Right ventricle myocardium inferior (tissue), 1 donor: ENCODE measurements around the gene JAKMIP3. TPM values are rescaled to one million over a fixed set of nuclear protein-coding genes. Genes with fewer than 3 reads are reported as not detected.
A peak's percentile ranks its signal among the peaks of the same experiment; 100 is the strongest.

Source experiments
- ATAC-seq: fragments of 200-7000 bp; cut with Tn5 transposase; one replicate; pipeline ENCODE4 v1.9.1; 2020; ENCODE audit warnings: mild to moderate bottlenecking, moderate library complexity
- DNase-seq: peaks from one replicate; pipeline ENCODE4 v3.0.0; 2021; ENCODE audit errors: missing footprints
- intact Hi-C: fragments of 100-400 bp; cut with DNase I; formaldehyde crosslinking; loops from one replicate; pipeline ENCODE4 v1.11.0; 2022
- total RNA-seq: library from RNA; stranded (reverse); fragmentation: NEBNext Ultra II Directional; extraction: Animal tissue kit (Norgen Biotek cat#: 25700); gene quantifications from one replicate; pipeline ENCODE4 v1.2.1, GENCODE V29; 2021
- donor health status: DM: no; HTN: yes; CAD: no; lungs with severe emphysema.

The JAKMIP3 gene
- total RNA-seq, 1 donor from 2014 or later: 1.6 TPM

- intact Hi-C loops: no loop called here
- no peak for ATAC-seq
Observed at GRCh38 chr10:132061465-132061864, 4.3 kb upstream of the JAKMIP3 start.

GRCh38 chr10:132062116-132062515 lies 3.6 kb upstream of the JAKMIP3 start:
- ATAC-seq: no peak
- intact Hi-C loops: no loop called here
- DNase-seq: no peak

More at GRCh38 chr10:132061465-132061864, 4.3 kb upstream of the JAKMIP3 start:
- DNase-seq: no peak

GRCh38 chr10:132062641-132063390 lies 2.9 kb upstream of the JAKMIP3 start:
- ATAC-seq (no peak), DNase-seq (peak; percentile 48)
- intact Hi-C loops: no loop called here

- DNase-seq (no peak), ATAC-seq (no peak)
- intact Hi-C loops: no loop called here
Observed at GRCh38 chr10:132063432-132063831, 2.3 kb upstream of the JAKMIP3 start.

GRCh38 chr10:132064082-132064755 lies 1.5 kb upstream of the JAKMIP3 start:
- peak; percentile 26 for ATAC-seq
- no peak for DNase-seq
- intact Hi-C loops: no loop called here

- ATAC-seq (peak; percentile 40), DNase-seq (no peak)
- intact Hi-C loops: no loop called here
Observed at GRCh38 chr10:132064771-132065437, 842 bp upstream of the JAKMIP3 start.

GRCh38 chr10:132066186-132066585 lies 440 bp downstream of the JAKMIP3 start:
- intact Hi-C loops: no loop called here
- DNase-seq (peak; percentile 62), ATAC-seq (no peak)

GRCh38 chr10:132066812-132067211 lies 1.1 kb downstream of the JAKMIP3 start:
- intact Hi-C loops: no loop called here
- no peak for ATAC-seq
- no peak for DNase-seq

- intact Hi-C loops: no loop called here
- DNase-seq (no peak), ATAC-seq (no peak)
Observed at GRCh38 chr10:132068431-132069121, 2.8 kb downstream of the JAKMIP3 start.

GRCh38 chr10:132069122-132069848 lies 3.5 kb downstream of the JAKMIP3 start:
- DNase-seq: no peak
- ATAC-seq: no peak

GRCh38 chr10:132069849-132070182 lies 4.1 kb downstream of the JAKMIP3 start:
- no peak for DNase-seq
- intact Hi-C loops: no loop called here

More at GRCh38 chr10:132069122-132069848, 3.5 kb downstream of the JAKMIP3 start:
- intact Hi-C loops: no loop called here

GRCh38 chr10:132070724-132071123 lies 5.0 kb downstream of the JAKMIP3 start:
- ATAC-seq (no peak), DNase-seq (no peak)
- intact Hi-C loops: no loop called here

More at GRCh38 chr10:132069849-132070182, 4.1 kb downstream of the JAKMIP3 start:
- ATAC-seq: no peak

GRCh38 chr10:132071667-132072066 lies 5.9 kb downstream of the JAKMIP3 start:
- intact Hi-C loops: no loop called here
- ATAC-seq (no peak), DNase-seq (no peak)

- no peak for DNase-seq
- intact Hi-C loops: no loop called here
Observed at GRCh38 chr10:132075909-132076577, 10.3 kb downstream of the JAKMIP3 start.

GRCh38 chr10:132076578-132077081 lies 10.9 kb downstream of the JAKMIP3 start:
- ATAC-seq (peak; percentile 23), DNase-seq (peak; percentile 53)
- intact Hi-C loops: no loop called here

More at GRCh38 chr10:132075909-132076577, 10.3 kb downstream of the JAKMIP3 start:
- no peak for ATAC-seq

GRCh38 chr10:132077091-132077490 lies 11.3 kb downstream of the JAKMIP3 start:
- intact Hi-C loops: no loop called here
- DNase-seq: no peak
- ATAC-seq: no peak

GRCh38 chr10:132078746-132079345 lies 13.1 kb downstream of the JAKMIP3 start:
- intact Hi-C loops: no loop called here
- peak; percentile 37 for ATAC-seq

More at GRCh38 chr10:132078746-132079345, 13.1 kb downstream of the JAKMIP3 start:
- DNase-seq: peak; percentile 26
